HepG2 (cell line): ENCODE measurements around the gene PLEKHG2. TPM values are rescaled to one million over a fixed set of nuclear protein-coding genes. Genes with fewer than 3 reads are reported as not detected.

Experiments used
- ASH2L ChIP-seq: fragments of 300-600, 200-600 bp; sonication (generic); IDR thresholded peaks from 2 replicates; pipeline ENCODE4 v1.7.0; 2017; ENCODE audit warnings: low read depth, mild to moderate bottlenecking, moderate library complexity, mixed read lengths, low read length; ENCODE audit not compliant: insufficient read length
- BATF2 ChIP-seq: sonication (generic); formaldehyde crosslinking; IDR thresholded peaks from 2 replicates; pipeline ENCODE4 v1.8.0; 2022; ENCODE audit warnings: mild to moderate bottlenecking, missing genetic modification reagents, moderate library complexity
- BRCA1 ChIP-seq: sonication (generic); formaldehyde crosslinking; IDR thresholded peaks from 2 replicates; pipeline ENCODE4 v1.4.0; 2020; ENCODE audit warnings: missing genetic modification reagents
- GZF1 ChIP-seq: sonication (generic); formaldehyde crosslinking; IDR thresholded peaks from 2 replicates; pipeline ENCODE4 v1.5.1; 2020; ENCODE audit warnings: mild to moderate bottlenecking, missing genetic modification reagents
- HCFC1 ChIP-seq: fragments of 150-350 bp; IDR thresholded peaks from 2 replicates; pipeline ENCODE4 v1.6.1; 2014; ENCODE audit warnings: low read depth, low read length
- JUND ChIP-seq: sonication (generic); formaldehyde crosslinking; IDR thresholded peaks from 2 replicates; pipeline ENCODE4 v1.8.0; 2022; ENCODE audit warnings: mild to moderate bottlenecking, missing genetic modification reagents
- MTA1 ChIP-seq: sonication (generic); formaldehyde crosslinking; IDR thresholded peaks from 2 replicates; pipeline ENCODE4 v1.4.0; 2020; ENCODE audit warnings: missing genetic modification reagents, mild to moderate bottlenecking, borderline replicate concordance
- NFIB ChIP-seq: sonication (generic); formaldehyde crosslinking; IDR thresholded peaks from 2 replicates; pipeline ENCODE4 v1.9.0; 2021; ENCODE audit warnings: missing genetic modification reagents, mild to moderate bottlenecking, borderline replicate concordance
- NONO ChIP-seq, 2 experiments: fragments of 450-650 bp in 1 of 2; sonication (generic) in 1 of 2; formaldehyde crosslinking in 1 of 2; IDR thresholded peaks in 1 of 2; conservative IDR thresholded peaks in 1 of 2; 2 replicates each; pipeline versions ENCODE4 v1.6.1 to v1.8.0; 2017 to 2022; ENCODE audit warnings: mild to moderate bottlenecking in 1 of 2, missing genetic modification reagents in 1 of 2, moderate library complexity in 1 of 2
- RARG ChIP-seq: sonication (generic); formaldehyde crosslinking; IDR thresholded peaks from 2 replicates; pipeline ENCODE4 v1.4.0; 2020; ENCODE audit warnings: low read depth, mild to moderate bottlenecking, missing genetic modification reagents
- RBM22 ChIP-seq: fragments of 200-400 bp; formaldehyde crosslinking; optimal IDR thresholded peaks from 2 replicates; pipeline ENCODE3; 2017; ENCODE audit warnings: mild to moderate bottlenecking, low read length, moderate library complexity
- THAP9 ChIP-seq: sonication (generic); formaldehyde crosslinking; IDR thresholded peaks from 2 replicates; pipeline ENCODE4; 2020; ENCODE audit warnings: missing genetic modification reagents, mild to moderate bottlenecking, borderline replicate concordance
- ZFP41 ChIP-seq: sonication (generic); formaldehyde crosslinking; IDR thresholded peaks from 2 replicates; pipeline ENCODE4 v1.4.0; 2020; ENCODE audit warnings: mild to moderate bottlenecking, missing genetic modification reagents, borderline replicate concordance
- ZNF24 ChIP-seq: fragments of 450-650 bp; IDR thresholded peaks from 2 replicates; pipeline ENCODE4 v1.6.1; 2017; ENCODE audit warnings: antibody characterized with exemption, mild to moderate bottlenecking
- ZNF563 ChIP-seq: sonication (generic); formaldehyde crosslinking; IDR thresholded peaks from 2 replicates; pipeline ENCODE4 v1.8.0; 2022; ENCODE audit warnings: mild to moderate bottlenecking, moderate library complexity, missing genetic modification reagents
- ZNF660 ChIP-seq: sonication (generic); formaldehyde crosslinking; IDR thresholded peaks from 2 replicates; pipeline ENCODE4 v1.5.1; 2020; ENCODE audit warnings: mild to moderate bottlenecking, low read depth, missing genetic modification reagents, borderline replicate concordance
- ZNF780A ChIP-seq: sonication (generic); formaldehyde crosslinking; IDR thresholded peaks from 2 replicates; pipeline ENCODE4 v1.8.0; 2022; ENCODE audit warnings: mild to moderate bottlenecking, missing genetic modification reagents, moderate library complexity
- ZNF790 ChIP-seq: sonication (generic); formaldehyde crosslinking; IDR thresholded peaks from 2 replicates; pipeline ENCODE4 v1.8.0; 2022; ENCODE audit warnings: missing genetic modification reagents, mild to moderate bottlenecking, borderline replicate concordance
- polyA plus RNA-seq, 8 experiments: library from polyadenylated mRNA; depleted of rRNA in 3 of 8; stranded (reverse) in 7 of 8; unstranded in 1 of 8; fragments of >200 nt; fragmentation: Illumina TruSeq in 4 of 8; extraction: Trizol in 4 of 8; gene quantifications; 2 replicates each; pipeline versions ENCODE4 v1.2.1 to v1.2.3, GENCODE V29; 2011 to 2016; ENCODE audit warnings: low read depth in 4 of 8, missing spikeins in 1 of 8, mixed read lengths in 1 of 8; ENCODE audit not compliant: insufficient read depth in 1 of 8
- total RNA-seq, 5 experiments: library from RNA; depleted of rRNA; stranded (reverse); fragments of >200 nt; fragmentation: Illumina TruSeq; extraction: Trizol; gene quantifications; 2 replicates each; pipeline ENCODE4 v1.2.3, GENCODE V29; 2016; ENCODE audit warnings: low read depth in 1 of 5
- TF ChIP-seq, protein P1 (sequence below): sonication (generic); formaldehyde crosslinking; IDR thresholded peaks from 2 replicates; pipeline ENCODE4 v1.5.0; 2020; ENCODE audit warnings: missing genetic modification reagents, mild to moderate bottlenecking, borderline replicate concordance
- TF ChIP-seq, protein P2 (sequence below): sonication (generic); formaldehyde crosslinking; IDR thresholded peaks from 2 replicates; pipeline ENCODE4 v1.5.0; 2020; ENCODE audit warnings: mild to moderate bottlenecking, missing genetic modification reagents, moderate library complexity
- TF ChIP-seq, protein P3 (sequence below): sonication (generic); formaldehyde crosslinking; IDR thresholded peaks from 2 replicates; pipeline ENCODE4 v1.4.0; 2020; ENCODE audit warnings: missing genetic modification reagents

The PLEKHG2 gene
- total and polyA plus RNA-seq, 2 of the 13 experiments (the other 11 are each of a cell fraction or from before 2014, with no cell fraction given), result 3.6 to 6.8 TPM

- TF ChIP-seq ZNF660 (CRISPR knock-in tag) (no peak), ZNF563 (peak; percentile 72; the same call in 1 of the 2 replicates), JUND (CRISPR knock-in tag) (no peak), NFIB (CRISPR knock-in tag) (no peak), MTA1 (CRISPR knock-in tag) (peak; percentile 78; the same call in 1 of the 2 replicates), ZNF780A (peak; percentile 74; the same call in 1 of the 2 replicates), RARG (peak; percentile 90; the same call in 1 of the 2 replicates), BATF2 (CRISPR knock-in tag) (no peak), HCFC1 (peak; percentile 68), BRCA1 (no peak), THAP9 (CRISPR knock-in tag) (peak; percentile 94), ZNF790 (CRISPR knock-in tag) (no peak), ZFP41 (CRISPR knock-in tag) (0 out of 2 replicates have a peak, but pooled peaks have one; percentile 32), NONO (IDR thresholded peaks at IDR 0.05) (no peak), NONO (CRISPR knock-in tag; conservative IDR thresholded peaks at IDR 0.05) (peak; percentile 98), GZF1 (CRISPR knock-in tag) (0 out of 2 replicates have a peak, but pooled peaks have one; percentile 65), RBM22 (peak; percentile 54), ZNF24 (no peak), ASH2L (peak; percentile 61)
- TF ChIP-seq, protein P1, sequence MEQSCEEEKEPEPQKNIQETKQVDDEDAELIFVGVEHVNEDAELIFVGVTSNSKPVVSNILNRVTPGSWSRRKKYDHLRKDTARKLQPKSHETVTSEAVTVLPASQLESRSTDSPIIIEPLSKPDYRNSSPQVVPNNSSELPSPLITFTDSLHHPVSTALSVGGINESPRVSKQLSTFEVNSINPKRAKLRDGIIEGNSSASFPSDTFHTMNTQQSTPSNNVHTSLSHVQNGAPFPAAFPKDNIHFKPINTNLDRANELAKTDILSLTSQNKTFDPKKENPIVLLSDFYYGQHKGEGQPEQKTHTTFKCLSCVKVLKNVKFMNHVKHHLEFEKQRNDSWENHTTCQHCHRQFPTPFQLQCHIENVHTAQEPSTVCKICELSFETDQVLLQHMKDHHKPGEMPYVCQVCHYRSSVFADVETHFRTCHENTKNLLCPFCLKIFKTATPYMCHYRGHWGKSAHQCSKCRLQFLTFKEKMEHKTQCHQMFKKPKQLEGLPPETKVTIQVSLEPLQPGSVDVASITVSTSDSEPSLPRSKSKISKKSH (CRISPR knock-in tag), result peak; percentile 97
- TF ChIP-seq, protein P2, sequence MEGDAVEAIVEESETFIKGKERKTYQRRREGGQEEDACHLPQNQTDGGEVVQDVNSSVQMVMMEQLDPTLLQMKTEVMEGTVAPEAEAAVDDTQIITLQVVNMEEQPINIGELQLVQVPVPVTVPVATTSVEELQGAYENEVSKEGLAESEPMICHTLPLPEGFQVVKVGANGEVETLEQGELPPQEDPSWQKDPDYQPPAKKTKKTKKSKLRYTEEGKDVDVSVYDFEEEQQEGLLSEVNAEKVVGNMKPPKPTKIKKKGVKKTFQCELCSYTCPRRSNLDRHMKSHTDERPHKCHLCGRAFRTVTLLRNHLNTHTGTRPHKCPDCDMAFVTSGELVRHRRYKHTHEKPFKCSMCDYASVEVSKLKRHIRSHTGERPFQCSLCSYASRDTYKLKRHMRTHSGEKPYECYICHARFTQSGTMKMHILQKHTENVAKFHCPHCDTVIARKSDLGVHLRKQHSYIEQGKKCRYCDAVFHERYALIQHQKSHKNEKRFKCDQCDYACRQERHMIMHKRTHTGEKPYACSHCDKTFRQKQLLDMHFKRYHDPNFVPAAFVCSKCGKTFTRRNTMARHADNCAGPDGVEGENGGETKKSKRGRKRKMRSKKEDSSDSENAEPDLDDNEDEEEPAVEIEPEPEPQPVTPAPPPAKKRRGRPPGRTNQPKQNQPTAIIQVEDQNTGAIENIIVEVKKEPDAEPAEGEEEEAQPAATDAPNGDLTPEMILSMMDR (CRISPR knock-in tag), result peak; percentile 18; the same call in 1 of the 2 replicates
- TF ChIP-seq, protein P3, sequence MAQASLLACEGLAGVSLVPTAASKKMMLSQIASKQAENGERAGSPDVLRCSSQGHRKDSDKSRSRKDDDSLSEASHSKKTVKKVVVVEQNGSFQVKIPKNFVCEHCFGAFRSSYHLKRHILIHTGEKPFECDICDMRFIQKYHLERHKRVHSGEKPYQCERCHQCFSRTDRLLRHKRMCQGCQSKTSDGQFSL (CRISPR knock-in tag), result no peak
Measured at GRCh38 chr19:39435499-39436349, 23.3 kb downstream of the PLEKHG2 start, which contains the start of gene RPS16 (continued).
